ENCODE measurements around the gene P2RX7.

Gene P2RX7

GRCh38 chr12:121111684-121112083, 21.0 kb upstream of the P2RX7 start:
- FAIRE-seq: no peak

DNA sequence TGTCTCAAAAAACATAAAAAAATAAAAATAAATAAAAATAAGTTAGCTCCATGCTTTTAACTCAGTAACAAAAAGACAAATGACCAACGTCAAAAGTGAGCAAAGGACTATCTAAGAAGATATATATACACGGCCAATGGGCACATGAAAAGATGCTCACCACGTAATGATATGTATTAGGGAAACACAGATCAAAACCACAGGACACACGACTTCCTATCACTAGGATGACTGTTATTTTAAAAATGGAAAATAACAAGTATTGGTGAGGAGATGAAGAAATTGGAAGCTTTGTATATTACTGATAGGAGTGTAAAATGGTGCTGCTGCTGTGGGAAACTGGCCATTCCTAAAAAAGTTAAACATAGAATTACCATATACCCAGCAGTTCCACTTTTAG, 20.2 kb upstream of the P2RX7 start:
- FAIRE-seq: no peak

DNA sequence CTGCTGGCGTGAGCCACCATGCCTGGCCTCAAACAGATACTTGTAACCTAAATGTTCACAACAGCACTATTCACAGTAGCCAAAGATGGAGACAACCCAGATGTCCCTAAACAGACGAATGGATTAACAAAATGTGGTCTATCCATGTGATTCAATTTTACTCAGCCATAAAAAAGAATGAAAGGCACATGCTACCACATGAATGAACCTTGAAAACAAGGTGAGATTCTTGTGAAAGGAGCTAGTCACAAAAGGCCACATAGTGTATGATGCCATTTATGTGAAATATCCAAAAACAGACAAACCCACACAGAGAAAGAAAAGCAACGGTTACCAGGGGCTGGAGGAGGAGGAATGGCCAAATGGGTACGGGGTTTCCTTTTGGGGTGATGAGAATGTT, 19.6 kb upstream of the P2RX7 start:
- FAIRE-seq: no peak

DNA sequence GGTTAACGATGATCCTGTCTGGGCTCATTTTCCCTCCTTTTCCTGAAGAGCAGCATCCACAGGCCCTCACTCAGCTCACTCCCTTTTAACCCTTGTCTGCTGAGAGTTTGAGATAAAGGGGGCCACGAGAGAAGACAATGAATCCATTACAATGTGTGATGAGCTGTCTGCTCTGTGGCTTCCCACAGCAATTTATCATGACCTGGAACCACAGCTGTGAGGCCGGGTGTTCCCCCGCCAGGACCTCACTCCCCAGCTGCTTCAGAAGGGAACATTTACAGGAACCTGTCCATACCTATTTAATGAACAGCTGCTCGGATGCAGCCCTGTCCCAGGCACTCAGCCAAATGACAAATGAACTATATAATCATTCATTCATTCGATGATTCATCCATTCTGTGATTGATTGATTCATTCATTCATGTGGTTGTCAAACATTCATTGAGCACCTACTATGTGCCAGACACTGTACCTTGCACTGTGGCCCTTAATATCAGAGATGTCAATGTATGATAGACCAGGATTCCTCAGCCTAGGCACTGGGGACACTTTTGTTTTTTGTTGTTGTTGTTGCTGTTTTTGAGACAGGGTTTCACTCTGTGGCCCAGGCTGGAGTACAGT, 18.5 kb upstream of the P2RX7 start:
- FAIRE-seq: no peak

DNA sequence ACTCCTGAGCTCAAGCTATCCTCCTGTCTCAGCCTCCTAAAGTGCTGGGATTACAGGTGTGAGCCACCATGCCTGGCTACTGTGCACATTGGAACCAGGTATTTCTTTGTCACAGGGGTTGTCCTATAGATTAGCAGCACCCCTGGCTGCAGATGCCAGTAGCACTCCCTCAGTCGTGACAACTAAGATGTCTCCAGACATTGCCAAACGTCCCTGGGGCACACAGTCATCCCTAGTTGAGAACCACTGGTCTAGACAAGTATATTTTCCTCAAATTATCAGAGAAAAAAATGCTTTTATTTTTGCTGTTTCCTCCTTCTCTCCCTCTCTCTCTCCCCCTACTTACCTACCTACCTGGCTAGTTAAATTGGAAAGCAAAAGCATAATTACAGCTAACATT, 17.9 kb upstream of the P2RX7 start:
- FAIRE-seq: no peak

DNA sequence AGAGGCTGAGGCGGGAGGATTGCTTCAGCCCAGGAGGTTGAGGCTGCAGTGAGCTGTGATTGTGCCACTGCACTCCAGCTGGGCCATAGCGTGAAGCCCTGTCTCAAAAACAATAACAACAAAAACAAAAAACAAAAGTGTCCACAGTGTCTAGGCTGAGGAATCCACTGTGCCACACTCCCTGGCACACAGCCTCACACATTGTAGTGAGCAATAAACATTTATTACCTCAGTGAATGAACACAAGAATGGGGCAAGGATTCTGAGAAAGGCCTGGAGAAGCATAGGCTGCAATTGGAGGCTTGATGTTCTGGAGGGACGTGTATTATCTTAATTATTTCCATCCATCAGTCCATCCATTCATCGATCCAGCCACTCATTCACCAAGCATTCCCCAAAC, 17.1 kb upstream of the P2RX7 start:
- FAIRE-seq: no peak

DNA sequence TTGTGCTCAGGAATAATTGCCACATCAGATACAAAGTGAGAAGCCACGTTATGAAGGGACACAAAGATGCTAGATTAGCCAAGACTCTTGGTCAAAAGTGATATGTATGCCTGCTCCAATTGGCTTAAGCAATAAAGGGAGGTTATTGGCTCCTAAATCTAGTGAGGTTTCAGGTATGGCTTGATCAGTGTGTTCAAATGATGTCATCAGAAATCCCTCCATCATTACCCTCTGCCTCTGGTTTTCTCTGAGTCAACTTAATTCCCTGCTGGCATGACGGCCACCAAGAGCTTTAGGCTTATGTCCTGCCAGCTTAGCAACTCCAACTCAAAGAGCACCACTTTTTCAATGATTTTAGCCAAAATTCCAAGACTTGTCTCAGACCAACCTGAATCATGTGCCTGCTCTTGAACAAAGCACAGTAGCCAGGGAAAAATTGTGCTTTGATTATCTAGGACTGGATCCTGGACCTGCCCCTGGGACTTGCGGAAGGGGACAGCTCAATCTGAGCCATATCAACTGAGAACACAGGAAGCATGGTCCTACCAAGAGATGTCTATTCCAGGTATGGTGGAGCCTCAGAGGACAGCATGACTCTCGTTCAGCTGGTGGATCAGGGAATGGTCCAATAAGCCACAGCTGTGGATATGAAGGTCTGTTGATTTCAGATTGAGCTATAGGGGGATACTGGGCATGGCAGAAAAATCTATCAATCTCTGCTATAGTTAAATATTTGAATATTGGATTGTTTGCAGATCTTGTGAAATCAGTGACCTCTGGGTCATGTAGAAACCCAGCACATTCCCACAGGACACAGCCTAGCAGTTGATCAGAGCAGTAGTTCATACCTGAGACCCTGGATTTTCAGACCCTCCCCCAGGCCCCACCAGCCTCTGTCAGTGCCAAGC, 16.1 kb upstream of the P2RX7 start:
- FAIRE-seq: no peak

DNA sequence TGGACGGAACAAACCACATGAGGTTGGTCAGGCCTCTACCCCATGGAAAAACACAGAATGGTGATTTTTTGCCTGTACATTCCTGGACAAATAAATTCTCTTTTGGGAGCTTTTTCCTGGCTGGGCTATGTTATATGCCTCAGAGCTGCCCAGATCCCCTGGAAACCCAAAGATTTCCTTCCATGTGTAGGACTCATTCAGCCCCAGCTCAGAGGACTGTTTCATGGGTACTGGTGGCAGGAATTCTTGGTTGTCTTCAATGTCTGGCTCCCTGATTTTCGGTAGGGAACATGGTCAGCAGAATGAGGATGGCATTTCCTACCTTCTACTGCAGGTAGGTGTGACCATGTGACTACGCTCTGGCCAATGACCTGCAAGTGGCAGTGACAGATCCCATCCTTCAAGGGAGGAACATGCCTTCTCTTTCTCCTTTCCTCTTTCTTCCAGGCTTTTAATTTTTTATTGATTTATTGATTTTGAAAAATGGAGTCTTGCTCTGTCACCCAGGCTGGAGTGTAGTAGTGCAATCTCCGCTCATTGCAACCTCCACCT, 15.4 kb upstream of the P2RX7 start:
- FAIRE-seq: no peak

- no peak for FAIRE-seq
Observed at GRCh38 chr12:121120323-121120722, 12.4 kb upstream of the P2RX7 start.

GRCh38 chr12:121120989-121121755, 11.5 kb upstream of the P2RX7 start:
- FAIRE-seq: no peak

DNA sequence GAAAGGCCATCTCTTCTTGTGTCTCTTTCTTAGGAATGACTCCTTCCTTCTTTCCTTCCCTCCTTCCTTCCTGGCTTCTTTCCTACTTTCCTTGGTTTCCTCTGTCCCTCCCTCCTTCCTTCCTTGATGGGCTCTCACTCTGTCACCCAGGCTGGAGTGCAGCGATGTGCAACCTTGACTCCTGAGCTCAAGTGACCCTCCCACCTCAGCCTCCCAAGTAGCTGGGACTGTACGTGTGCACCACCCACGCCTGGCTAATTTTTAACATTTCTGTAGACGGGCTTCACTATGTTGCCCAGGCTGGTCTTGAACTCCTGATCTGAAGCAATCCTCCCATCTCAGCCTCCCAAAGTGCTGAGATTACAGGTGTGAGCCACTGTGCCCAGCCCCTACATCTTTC, 10.9 kb upstream of the P2RX7 start:
- FAIRE-seq: no peak

GRCh38 chr12:121123488-121123887, 9.2 kb upstream of the P2RX7 start:
- FAIRE-seq: no peak

GRCh38 chr12:121124402-121125109, 8.1 kb upstream of the P2RX7 start:
- FAIRE-seq: no peak

DNA sequence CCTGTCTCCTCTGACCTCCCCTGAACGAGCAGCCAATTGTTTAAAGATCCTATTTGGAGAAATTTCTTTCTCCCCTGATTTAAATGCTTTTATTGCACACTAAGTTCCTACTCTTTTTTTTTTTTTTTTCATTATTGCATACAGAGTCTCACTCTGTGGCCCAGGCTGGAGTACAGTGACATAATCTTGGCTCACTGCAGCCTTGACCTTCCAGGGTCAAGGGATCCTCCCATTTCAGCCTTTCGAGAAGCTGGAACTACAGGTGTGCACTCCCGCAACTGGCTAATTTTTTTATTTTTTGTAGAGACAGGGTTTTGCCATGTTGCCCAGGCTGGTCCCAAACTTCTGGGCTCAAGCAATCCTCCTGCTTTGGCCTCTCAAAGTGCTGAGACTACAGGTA, 5.2 kb upstream of the P2RX7 start:
- no peak for FAIRE-seq

DNA sequence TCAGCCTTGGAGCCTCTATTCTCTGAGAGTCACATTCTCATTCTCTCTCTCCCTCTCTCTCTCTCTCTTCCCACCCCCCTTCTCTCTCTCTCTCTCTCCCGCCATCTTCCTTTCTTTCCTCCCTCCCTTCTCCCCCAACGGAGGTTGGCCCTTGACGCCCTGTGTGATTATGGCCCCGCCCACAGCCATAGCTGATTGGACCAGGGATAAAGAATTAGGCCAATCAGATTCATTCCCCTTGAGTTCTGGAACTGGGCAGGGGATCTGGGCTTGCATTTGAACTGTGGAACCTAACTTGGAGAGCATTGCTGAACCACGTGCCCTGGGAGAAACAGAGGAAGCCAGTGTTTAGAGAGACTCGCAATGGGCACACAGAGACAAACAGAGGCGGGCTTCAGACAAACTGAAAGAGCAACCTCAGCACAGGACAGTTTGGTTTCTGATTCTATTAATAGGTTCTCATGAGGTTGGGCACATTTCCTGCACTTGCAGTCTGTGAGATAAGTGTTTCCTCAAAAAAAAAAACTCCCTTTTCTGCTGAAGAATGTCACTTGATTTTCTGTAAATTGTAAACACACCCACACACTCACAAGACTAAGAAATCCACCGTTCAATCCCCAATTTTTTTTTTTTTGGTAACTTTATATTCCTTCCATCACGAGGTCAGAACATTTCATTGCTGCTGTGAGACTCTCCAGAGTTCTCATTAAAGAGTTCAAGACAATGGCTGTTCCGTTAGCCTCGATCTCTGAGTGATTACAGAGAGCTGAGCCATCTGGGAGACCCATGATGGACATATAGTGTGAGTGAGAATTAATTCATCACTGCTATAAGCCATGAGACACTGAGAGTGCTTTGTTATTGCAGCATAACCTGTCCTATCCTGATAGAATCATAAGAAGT, 3.5 kb upstream of the P2RX7 start:
- FAIRE-seq: no peak

DNA sequence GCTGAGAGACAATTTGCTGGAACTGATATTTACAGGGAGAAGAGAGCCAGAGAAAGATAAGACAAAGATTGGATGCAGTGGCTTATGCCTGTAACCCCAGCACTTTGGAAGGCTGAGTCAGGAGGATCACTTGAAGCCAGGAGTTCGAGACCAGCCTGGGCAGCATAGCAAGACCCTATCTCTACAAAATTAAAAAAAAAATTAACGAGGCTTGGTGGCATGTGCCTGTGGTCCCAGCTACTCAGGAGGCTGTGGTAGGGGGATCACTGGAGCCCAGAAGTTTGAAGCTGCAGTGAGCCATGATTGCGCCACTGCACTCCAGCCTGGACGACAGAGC, 2.9 kb upstream of the P2RX7 start:
- no peak for FAIRE-seq

GRCh38 chr12:121130866-121131373, 1.8 kb upstream of the P2RX7 start:
- FAIRE-seq: no peak

DNA sequence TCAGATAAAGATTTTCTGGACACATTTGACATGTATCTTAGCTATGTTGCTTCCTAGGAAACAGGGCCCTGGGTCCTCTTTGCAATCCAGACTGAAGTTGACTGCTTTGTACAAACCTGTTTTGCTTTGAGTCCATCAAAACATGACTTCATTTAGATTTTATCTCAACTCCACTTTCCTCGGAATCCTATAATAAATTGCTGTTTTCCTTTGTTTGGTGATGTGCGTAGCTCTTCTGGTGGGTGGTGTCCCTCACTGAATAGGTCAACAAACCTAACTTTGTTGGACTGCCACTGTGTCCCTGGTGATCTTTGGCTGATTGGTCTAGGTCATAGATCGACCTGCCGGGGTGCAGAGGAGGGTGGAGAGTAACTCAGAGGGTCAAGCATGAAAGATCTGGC, 735 bp upstream of the P2RX7 start:
- FAIRE-seq: no peak

DNA sequence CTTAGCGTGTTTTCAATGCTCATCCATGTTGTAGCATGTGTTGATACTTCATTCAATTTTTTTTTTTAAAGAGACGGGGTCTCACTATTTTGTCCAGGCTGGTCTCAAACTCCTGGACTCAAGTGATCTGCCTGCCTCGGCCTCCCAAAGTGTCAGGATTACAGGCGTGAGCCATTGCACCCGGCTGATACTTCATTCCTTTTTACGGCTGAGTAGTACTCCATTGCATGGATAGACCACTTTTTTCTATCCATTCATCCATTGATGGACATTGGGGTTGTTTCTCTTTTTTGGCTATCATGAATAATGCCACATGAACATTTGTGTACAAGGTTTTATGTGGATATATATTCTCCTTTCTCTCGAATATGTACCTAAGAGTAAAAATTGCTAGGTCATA, 1.2 kb downstream of the P2RX7 start:
- FAIRE-seq: no peak

DNA sequence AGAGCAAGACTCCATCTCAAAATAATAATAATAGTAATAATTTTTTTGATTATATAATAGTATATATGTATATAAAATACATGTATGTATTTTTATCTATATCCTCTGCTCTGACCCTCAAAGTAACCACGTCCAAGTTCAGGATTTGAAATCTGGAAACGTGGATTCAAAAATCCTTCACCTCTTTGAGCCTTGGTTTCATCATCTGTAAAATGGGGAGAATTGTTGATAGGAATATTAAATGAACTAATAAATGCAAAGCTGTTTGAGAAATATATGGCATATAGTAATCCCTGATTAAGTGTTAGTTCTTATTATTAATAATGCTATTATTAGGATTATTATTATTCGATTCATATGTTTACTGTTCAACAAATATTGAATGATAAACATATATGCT, 2.6 kb downstream of the P2RX7 start:
- no peak for FAIRE-seq

DNA sequence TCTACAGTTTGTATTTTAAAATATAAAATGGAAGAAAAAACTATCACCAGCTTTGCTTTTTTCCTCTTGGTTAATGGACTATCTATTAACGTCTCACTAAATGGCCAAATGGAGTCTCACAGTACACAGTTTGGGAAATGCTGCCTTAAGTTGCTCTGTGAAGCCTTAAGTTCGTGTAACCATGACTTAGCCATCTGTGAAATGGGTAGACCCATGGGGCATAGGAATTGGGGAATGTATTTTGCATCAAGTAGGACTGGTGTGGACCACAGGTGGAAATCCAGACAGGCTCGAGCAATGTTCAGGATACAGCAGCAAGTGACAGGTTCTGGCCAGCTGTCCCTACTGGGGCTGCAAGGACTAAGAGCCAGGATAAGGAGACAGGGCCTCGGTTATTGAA, 4.8 kb downstream of the P2RX7 start:
- FAIRE-seq: no peak

DNA sequence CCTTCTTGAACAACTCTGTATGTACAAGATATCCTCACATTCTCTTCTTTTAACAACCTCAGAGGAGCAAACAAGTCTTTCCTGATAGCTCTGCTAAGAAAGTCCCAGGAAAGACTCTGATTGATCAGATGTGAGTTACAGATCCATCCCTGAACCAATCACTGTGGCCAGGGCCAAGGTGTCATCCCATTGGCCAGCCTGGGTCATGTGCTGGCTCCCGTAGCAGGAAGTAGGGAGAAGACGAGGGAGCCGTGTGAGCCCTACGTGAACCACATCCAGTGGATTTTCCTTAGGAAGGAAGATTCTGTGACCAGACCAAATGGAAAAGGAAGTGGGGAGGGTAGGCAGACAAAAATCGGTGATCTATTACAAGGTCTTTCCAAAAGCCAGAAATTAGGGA, 5.6 kb downstream of the P2RX7 start:
- FAIRE-seq: no peak
